Measurements from ENCODE around the gene BRI3.

- no peak for TF ChIP-seq ZNF382 (CRISPR knock-in tag; IDR thresholded peaks at IDR 0.05; ENCODE audit: borderline replicate concordance)
- no peak for TF ChIP-seq RELA (CRISPR knock-in tag; IDR thresholded peaks at IDR 0.05)
- TF ChIP-seq BHLHE40 (IDR thresholded peaks at IDR 0.05; ENCODE audit: low read length): no peak
- no peak for TF ChIP-seq EEA1 (CRISPR knock-in tag; IDR thresholded peaks at IDR 0.05; ENCODE audit: borderline replicate concordance)
- no peak for TF ChIP-seq TBP (CRISPR knock-in tag; IDR thresholded peaks at IDR 0.05)
- no peak for TF ChIP-seq HDAC2 (CRISPR knock-in tag; IDR thresholded peaks at IDR 0.05)
- no peak for TF ChIP-seq IKZF1 (IDR thresholded peaks at IDR 0.05)
- no peak for TF ChIP-seq SP1 (IDR thresholded peaks at IDR 0.05)
- no peak for TF ChIP-seq SP1 (CRISPR knock-in tag; IDR thresholded peaks at IDR 0.05)
- no peak for TF ChIP-seq POLR2A (IDR thresholded peaks at IDR 0.05; ENCODE audit: insufficient read depth in 1 of 2, low read depth in 2 of 2, low read length in 2 of 2)
- TF ChIP-seq ETV6 (CRISPR knock-in tag; conservative IDR thresholded peaks at IDR 0.05): no peak
These were observed 39.7 kb upstream of the BRI3 start for GRCh38 chr7:98241674-98242241.
